ENCODE data around the gene FBXO38.

Gene FBXO38

DNA sequence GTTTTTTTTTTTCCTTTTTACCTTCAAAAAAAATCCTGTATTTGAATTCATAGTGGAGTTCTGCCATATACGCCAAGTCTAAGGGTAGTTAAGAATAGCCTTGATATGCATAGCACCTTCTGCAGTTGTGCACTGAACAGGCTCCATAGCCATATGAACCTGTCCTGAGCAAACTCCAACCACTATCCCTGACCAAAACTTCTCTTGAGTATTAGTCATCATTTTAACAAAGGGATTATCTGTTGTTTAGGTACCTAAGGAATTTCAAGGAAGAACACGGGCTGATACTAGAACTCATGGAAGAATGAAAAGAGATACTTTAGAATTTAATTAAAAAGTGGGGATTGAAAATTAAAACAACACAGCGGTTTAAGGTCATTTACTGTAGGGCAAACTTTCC lies 1.9 kb upstream of the FBXO38 start:
- TF ChIP-seq RAD21 (IDR thresholded peaks at IDR 0.05; ENCODE audit: low read depth) (no peak), FOXM1 (IDR thresholded peaks at IDR 0.05; ENCODE audit: borderline replicate concordance, low read depth) (no peak), CREB1 (IDR thresholded peaks at IDR 0.05; ENCODE audit: low read depth) (no peak), CEBPB (IDR thresholded peaks at IDR 0.05) (no peak), EP300 (IDR thresholded peaks at IDR 0.05; ENCODE audit: borderline replicate concordance) (no peak), NFIC (IDR thresholded peaks at IDR 0.05) (no peak), ZBTB7A (IDR thresholded peaks at IDR 0.05; ENCODE audit: low read depth) (no peak), TAF1 (IDR thresholded peaks at IDR 0.05; ENCODE audit: low read depth) (no peak), TEAD4 (IDR thresholded peaks at IDR 0.05) (no peak), EGR1 (IDR thresholded peaks at IDR 0.05) (no peak), TCF12 (IDR thresholded peaks at IDR 0.05; ENCODE audit: low read depth) (no peak), YY1 (IDR thresholded peaks at IDR 0.05; ENCODE audit: low read depth) (no peak)
- TF ChIP-seq, protein P1, sequence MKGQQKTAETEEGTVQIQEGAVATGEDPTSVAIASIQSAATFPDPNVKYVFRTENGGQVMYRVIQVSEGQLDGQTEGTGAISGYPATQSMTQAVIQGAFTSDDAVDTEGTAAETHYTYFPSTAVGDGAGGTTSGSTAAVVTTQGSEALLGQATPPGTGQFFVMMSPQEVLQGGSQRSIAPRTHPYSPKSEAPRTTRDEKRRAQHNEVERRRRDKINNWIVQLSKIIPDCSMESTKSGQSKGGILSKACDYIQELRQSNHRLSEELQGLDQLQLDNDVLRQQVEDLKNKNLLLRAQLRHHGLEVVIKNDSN (IDR thresholded peaks at IDR 0.05) = no peak
- TF ChIP-seq, protein P2, sequence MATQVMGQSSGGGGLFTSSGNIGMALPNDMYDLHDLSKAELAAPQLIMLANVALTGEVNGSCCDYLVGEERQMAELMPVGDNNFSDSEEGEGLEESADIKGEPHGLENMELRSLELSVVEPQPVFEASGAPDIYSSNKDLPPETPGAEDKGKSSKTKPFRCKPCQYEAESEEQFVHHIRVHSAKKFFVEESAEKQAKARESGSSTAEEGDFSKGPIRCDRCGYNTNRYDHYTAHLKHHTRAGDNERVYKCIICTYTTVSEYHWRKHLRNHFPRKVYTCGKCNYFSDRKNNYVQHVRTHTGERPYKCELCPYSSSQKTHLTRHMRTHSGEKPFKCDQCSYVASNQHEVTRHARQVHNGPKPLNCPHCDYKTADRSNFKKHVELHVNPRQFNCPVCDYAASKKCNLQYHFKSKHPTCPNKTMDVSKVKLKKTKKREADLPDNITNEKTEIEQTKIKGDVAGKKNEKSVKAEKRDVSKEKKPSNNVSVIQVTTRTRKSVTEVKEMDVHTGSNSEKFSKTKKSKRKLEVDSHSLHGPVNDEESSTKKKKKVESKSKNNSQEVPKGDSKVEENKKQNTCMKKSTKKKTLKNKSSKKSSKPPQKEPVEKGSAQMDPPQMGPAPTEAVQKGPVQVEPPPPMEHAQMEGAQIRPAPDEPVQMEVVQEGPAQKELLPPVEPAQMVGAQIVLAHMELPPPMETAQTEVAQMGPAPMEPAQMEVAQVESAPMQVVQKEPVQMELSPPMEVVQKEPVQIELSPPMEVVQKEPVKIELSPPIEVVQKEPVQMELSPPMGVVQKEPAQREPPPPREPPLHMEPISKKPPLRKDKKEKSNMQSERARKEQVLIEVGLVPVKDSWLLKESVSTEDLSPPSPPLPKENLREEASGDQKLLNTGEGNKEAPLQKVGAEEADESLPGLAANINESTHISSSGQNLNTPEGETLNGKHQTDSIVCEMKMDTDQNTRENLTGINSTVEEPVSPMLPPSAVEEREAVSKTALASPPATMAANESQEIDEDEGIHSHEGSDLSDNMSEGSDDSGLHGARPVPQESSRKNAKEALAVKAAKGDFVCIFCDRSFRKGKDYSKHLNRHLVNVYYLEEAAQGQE (IDR thresholded peaks at IDR 0.05; ENCODE audit: low read depth) = no peak
- TF ChIP-seq, protein P3, sequence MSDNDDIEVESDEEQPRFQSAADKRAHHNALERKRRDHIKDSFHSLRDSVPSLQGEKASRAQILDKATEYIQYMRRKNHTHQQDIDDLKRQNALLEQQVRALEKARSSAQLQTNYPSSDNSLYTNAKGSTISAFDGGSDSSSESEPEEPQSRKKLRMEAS (IDR thresholded peaks at IDR 0.05) = no peak

DNA sequence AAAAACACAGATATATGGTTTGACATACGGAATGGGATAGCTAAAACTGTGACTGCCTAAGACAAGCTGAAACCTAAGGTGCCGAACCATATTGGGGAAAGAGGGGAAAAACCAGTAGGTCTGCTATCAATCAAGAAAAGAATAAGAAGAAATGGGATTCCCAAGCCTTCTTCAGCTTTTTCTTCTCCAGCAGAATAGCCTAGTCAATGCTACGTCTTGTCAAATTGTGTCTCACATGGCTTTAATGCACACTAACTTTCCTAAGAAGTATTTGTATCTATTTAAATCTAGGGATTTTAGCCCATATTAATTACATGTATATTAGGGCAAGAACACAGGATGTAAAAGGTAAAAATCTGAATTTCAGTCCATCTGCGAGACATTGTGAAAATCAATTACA lies 797 bp upstream of the FBXO38 start:
- TF ChIP-seq CREB1 (IDR thresholded peaks at IDR 0.05; ENCODE audit: low read depth) (no peak), YY1 (IDR thresholded peaks at IDR 0.05; ENCODE audit: low read depth) (no peak), EGR1 (IDR thresholded peaks at IDR 0.05) (no peak), ZBTB7A (IDR thresholded peaks at IDR 0.05; ENCODE audit: low read depth) (no peak), TAF1 (IDR thresholded peaks at IDR 0.05; ENCODE audit: low read depth) (no peak), CEBPB (IDR thresholded peaks at IDR 0.05) (no peak), EP300 (IDR thresholded peaks at IDR 0.05; ENCODE audit: borderline replicate concordance) (no peak), TCF12 (IDR thresholded peaks at IDR 0.05; ENCODE audit: low read depth) (no peak), RAD21 (IDR thresholded peaks at IDR 0.05; ENCODE audit: low read depth) (no peak), NFIC (IDR thresholded peaks at IDR 0.05) (no peak), TEAD4 (IDR thresholded peaks at IDR 0.05) (no peak), FOXM1 (IDR thresholded peaks at IDR 0.05; ENCODE audit: borderline replicate concordance, low read depth) (no peak)
- TF ChIP-seq, protein P3 (IDR thresholded peaks at IDR 0.05) = no peak
- TF ChIP-seq, protein P2 (IDR thresholded peaks at IDR 0.05; ENCODE audit: low read depth) = no peak
- TF ChIP-seq, protein P1 (IDR thresholded peaks at IDR 0.05) = no peak

DNA sequence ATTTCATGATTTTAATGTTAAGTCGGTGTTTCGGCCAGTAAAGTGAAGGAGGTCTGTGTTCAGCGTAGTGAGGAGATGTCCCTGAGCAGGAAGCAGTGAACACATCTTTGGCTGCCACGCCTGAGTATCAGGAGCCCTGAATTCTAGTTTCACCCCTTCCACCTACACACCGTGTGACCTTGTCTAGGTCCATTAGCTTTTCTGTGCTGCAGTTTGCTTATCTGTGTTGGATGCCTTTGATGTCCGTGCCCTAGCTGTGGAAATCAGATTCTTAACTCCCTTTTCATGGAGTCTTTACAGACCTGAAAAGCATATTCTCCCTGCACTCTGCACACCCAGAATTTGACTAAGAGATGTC lies 601 bp downstream of the FBXO38 start:
- TF ChIP-seq EP300 (IDR thresholded peaks at IDR 0.05; ENCODE audit: borderline replicate concordance) = no peak
- TF ChIP-seq TAF1 (IDR thresholded peaks at IDR 0.05; ENCODE audit: low read depth) = no peak
- TF ChIP-seq TEAD4 (IDR thresholded peaks at IDR 0.05) = no peak
- TF ChIP-seq, protein P1 (IDR thresholded peaks at IDR 0.05) = no peak
- TF ChIP-seq YY1 (IDR thresholded peaks at IDR 0.05; ENCODE audit: low read depth) = no peak
- TF ChIP-seq ZBTB7A (IDR thresholded peaks at IDR 0.05; ENCODE audit: low read depth) = no peak
- no peak for TF ChIP-seq CREB1 (IDR thresholded peaks at IDR 0.05; ENCODE audit: low read depth)
- TF ChIP-seq, protein P3 (IDR thresholded peaks at IDR 0.05) = no peak

DNA sequence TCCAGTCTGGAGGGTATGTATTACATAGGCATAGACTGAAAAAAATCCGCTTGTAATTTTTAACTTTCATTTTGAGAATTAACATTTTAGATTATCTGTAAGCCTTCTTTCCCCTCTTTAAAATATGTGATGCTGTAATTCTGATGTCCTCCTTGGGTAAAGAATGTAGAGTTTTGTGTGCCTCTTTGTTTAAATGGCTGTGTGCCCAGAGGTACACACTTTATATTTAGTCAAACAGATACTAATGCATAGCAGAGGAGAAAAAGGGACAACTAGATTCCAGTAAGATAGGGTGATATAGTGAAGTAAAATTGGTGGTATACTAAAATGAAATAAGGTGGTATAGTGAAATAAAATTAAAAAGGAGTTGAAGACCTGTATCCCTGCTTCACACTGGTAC lies 1.3 kb downstream of the FBXO38 start:
- TF ChIP-seq, protein P1 (IDR thresholded peaks at IDR 0.05) = no peak
- TF ChIP-seq CREB1 (IDR thresholded peaks at IDR 0.05; ENCODE audit: low read depth) = no peak

DNA sequence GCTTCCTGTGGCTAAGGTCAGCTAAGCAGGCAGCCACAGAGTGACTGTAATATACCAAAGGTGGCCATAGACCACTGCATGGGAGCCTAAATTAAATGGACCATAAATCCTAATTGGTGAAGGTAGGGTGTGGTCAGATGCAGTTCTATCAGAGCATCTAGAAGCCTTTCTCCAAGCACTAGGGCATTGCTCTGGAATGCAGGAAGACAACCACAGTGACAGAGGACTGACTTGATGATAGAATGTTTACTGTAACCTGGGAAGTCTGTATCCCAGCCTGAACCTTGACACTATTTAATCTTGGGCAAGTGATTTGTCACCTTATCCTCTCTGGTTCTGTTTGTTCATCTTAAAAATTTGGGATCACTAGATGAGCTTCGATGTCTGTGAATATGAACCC lies 2.3 kb downstream of the FBXO38 start:
- no peak for TF ChIP-seq YY1 (IDR thresholded peaks at IDR 0.05; ENCODE audit: low read depth)
- no peak for TF ChIP-seq RAD21 (IDR thresholded peaks at IDR 0.05; ENCODE audit: low read depth)
- no peak for TF ChIP-seq EGR1 (IDR thresholded peaks at IDR 0.05)
- TF ChIP-seq, protein P3 (IDR thresholded peaks at IDR 0.05) = no peak
- TF ChIP-seq NFIC (IDR thresholded peaks at IDR 0.05) = no peak
- no peak for TF ChIP-seq CREB1 (IDR thresholded peaks at IDR 0.05; ENCODE audit: low read depth)
- TF ChIP-seq CEBPB (IDR thresholded peaks at IDR 0.05) = no peak

Measured in Ishikawa (cell line).